CD4-positive, alpha-beta T cell treated with Interleukin-12 subunit alpha and Interleukin-12 subunit beta, for 1 hour (primary cell): Measurements from ENCODE around the gene FNDC7.
A peak's percentile ranks its signal among the peaks of the same experiment; 100 is the strongest.
"Not testable (repeated sequence)": the region's sequence is repeated elsewhere in the genome, so short reads cannot be mapped to it uniquely, and the experiment has no call there.

ENCODE experiments used
- DNase-seq: peaks from one replicate; pipeline ENCODE4 v3.0.0-alpha.2; 2020

Gene FNDC7

DNA sequence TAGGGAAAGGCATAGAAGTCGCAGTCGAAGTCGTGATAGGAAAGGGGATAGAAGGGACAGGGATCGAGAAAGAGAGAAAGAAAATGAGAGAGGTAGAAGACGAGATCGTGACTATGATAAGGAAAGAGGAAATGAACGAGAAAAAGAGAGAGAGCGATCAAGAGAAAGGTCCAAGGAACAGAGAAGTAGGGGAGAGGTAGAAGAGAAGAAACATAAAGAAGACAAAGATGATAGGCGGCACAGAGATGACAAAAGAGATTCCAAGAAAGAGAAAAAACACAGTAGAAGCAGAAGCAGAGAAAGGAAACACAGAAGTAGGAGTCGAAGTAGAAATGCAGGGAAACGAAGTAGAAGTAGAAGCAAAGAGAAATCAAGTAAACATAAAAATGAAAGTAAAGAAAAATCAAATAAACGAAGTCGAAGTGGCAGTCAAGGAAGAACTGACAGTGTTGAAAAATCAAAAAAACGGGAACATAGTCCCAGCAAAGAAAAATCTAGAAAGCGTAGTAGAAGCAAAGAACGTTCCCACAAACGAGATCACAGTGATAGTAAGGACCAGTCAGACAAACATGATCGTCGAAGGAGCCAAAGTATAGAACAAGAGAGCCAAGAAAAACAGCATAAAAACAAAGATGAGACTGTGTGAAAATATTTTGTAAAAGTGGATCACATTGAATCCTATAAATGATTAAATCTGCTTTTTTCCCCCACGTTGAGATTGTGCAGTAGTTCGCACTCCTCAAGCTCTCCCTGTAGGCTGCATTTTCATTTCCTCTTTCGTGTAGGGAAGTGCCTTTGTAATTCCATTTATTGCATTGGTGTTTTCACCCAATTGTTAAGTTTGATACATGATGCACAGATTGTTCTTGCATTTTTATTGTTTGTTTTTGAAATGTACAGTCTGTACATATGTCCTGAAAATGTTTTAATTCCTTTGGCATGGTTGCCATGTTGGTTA lies 13.1 kb upstream of the FNDC7 start:
- DNase-seq: no peak

- no peak for DNase-seq
These were observed 11.4 kb upstream of the FNDC7 start for GRCh38 chr1:108701176-108701849.

GRCh38 chr1:108702109-108702508 lies 10.6 kb upstream of the FNDC7 start:
- not testable (repeated sequence) for DNase-seq

GRCh38 chr1:108703939-108704338 lies 8.8 kb upstream of the FNDC7 start:
- peak; percentile 60 for DNase-seq

GRCh38 chr1:108704496-108704895 lies 8.2 kb upstream of the FNDC7 start:
- DNase-seq: no peak

DNA sequence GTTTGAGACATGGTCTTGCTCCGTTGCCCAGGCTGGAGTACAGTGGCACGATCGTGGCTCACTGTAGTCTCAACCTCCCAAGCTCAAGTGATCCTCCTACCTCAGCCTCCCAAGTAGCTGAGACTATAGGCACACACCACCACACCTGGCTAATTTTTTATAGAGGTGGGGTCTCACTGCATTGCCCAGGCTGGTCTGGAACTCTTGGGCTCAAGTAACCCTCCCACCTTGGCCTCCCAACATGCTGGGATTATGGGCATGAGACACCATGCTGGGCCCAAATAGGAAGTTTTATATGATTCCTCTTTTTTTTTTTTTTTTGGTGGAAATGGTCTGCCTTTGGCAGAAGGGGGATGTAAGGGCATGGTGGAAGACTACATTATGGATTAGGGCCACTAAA lies 6.1 kb upstream of the FNDC7 start:
- no peak for DNase-seq

DNA sequence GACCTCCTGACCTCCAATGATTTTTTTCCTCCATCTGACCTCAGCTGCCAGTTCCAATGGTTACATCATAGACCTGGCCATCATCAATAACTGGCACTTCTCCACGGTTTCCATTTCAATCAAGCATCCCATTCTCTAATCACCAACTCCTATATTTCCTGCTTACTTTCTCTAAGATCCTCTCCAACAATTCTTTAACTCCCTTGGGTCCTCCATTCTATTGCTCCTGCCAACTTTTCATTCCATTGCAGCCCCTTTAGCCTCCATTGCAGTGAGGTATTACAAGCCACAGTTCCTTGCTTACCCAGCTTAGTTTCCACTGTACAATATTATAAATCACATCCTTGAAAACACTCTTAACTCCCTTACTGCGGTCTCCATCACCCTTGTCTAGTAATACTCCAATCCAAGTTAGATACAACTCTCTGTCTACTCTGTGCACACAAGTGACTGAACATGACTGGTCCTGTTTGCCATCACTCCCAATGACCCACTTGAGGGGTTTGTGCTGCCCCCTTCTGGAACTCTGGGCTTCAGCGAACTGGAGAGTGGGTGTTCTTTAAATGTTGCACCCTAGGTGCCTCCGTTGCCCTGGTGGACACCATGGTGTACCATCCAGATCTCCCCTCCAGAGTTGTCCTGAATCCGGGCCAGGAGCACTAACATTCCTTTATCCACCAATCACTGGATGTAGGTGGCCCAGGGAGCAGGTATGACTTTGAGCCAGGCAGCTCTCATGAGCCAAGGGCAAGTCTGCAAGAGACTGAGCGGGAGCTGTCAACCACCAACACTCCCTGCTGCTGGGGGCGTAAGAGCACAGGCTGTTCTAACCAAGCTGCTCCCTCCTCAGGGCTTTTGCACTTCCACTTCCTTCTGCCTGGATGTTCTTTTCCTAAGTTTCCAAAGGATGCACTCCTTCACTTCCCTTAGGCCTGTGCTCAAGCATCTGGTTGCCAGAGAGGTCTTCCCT lies 3.7 kb upstream of the FNDC7 start:
- peak; percentile 79 for DNase-seq

DNA sequence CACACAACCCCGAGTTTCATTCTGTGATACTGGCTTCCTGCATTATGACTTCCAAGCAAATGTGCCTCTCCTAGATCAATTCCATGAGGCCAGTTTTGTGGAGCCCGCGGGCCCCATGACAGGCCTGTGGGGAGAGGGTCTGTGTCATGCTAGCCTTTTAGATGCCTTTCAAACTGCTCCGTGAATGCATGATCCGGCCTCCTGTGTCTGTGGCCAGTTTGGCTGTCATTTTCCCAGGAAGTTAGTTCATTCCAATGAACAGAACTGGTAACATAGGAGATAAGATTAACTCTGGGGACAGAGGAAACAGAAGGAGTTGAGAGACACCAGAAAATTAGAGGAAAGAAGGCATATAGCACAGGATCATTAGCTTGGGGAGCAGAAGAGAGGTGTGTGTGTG lies 3.2 kb downstream of the FNDC7 start:
- no peak for DNase-seq

GRCh38 chr1:108716437-108717230 lies 3.9 kb downstream of the FNDC7 start:
- DNase-seq: no peak

DNA sequence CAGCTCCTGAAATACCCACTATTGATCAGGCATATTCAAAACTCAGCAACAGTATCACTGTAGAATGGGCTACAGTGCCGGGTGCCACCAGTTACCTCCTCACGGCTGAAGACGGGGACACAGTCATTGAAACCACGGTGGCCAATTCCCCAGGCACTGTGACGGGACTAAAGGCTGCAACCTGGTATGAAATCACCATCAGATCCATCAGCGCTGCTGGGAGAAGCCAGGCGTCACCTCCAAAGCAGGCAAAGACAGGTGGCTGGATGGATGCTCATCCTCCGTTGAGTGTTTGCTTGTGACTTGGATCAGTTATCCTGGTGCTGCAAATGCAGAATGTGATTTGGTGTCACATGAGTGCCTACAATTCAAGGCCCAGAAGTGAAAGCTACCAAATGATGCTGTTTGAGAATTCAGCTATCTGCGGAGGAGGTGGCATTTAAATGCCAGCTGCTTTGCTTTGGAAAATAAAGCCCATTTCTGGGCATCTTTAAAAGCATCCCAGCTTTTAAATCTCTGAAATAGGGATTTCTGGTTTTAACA lies 5.1 kb downstream of the FNDC7 start:
- DNase-seq: no peak

DNA sequence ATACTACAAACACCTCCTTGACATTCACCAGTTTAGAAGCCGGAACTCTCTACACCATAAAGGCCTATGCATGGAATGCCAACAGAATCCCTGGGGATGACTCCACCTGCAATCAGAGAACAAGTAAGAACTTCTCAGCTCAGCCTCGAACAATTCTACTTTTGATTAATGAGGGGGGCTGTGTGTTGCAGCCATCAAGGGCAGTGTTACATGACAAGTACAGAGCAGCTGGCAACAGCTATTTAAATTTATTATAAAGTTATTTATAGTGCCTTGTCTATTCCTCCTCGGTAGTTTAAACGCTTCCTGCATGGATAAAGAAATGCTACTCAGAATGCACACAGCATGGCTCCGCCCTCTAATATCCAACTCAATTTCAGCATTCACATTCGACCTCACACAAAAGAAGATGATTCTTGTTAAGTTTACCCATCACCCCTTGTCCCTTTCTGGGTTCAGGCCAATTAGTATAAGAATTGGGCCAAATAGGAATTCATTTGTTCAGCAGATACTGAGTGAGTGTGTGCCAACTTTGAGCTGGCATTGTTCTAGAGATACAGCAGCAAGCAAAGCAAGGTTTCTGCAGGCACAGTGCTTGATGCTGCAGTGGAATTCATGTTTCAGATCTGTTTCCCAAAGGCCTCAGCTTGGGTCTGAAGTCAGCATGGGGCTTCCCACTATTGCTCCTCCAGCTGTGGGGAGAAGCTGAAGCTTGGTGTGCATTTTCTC lies 6.4 kb downstream of the FNDC7 start:
- DNase-seq: no peak

GRCh38 chr1:108719656-108720435 lies 7.1 kb downstream of the FNDC7 start:
- DNase-seq: no peak

GRCh38 chr1:108722292-108722691 lies 9.6 kb downstream of the FNDC7 start:
- DNase-seq: no peak

- no peak for DNase-seq
These were observed 13.2 kb downstream of the FNDC7 start for GRCh38 chr1:108725906-108726305.

- no peak for DNase-seq
These were observed 15.7 kb downstream of the FNDC7 start for GRCh38 chr1:108728327-108728923.

- no peak for DNase-seq
These were observed 16.8 kb downstream of the FNDC7 start for GRCh38 chr1:108729481-108729880.

DNA sequence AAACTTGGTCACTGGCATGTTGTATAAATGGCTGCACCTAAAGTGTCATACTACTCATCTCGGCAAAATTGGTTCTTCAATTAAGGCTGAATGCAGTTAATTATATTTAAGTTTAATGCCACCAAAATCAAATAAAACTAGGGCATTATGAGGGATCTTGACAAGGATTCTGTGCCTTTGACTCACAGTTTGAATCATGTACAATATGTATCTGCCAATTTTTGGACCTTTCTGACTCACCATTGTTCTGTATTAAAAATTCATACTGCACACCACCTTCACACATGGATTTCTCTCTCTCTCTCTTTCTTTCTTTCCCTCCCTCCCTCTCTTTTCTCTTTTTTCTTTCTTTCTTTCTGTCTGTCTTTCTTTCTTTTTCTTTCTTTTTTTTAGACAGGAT lies 19.7 kb downstream of the FNDC7 start:
- no peak for DNase-seq

- no peak for DNase-seq
These were observed 21.6 kb downstream of the FNDC7 start for GRCh38 chr1:108734171-108734865.

GRCh38 chr1:108742253-108742652 lies 29.5 kb downstream of the FNDC7 start:
- DNase-seq: no peak
